ENCODE results near the gene PTPRD. TPM values are rescaled to one million over a fixed set of nuclear protein-coding genes. Genes with fewer than 3 reads are reported as not detected.

PTPRD gene
- total and polyA plus RNA-seq, 9 of the 15 experiments (the other 6 are each of a cell fraction or from before 2014, with no cell fraction given): 0.11 TPM; not detected in 8

GRCh38 chr9:9557804-9558334 is 1054.9 kb downstream of the PTPRD start:
- Histone ChIP-seq H3K36me3 (ENCODE audit: control insufficient read depth, insufficient read depth, low read length) (no peaks in the 10 kb centered on the region), H2AFZ (ENCODE audit: low read depth, low read length) (no peak overlapping the region), H3K9me1 (ENCODE audit: control insufficient read depth, insufficient read depth, low read length) (no peaks in the 10 kb centered on the region), H3K27me3 (ENCODE audit: control insufficient read depth in 2 of 2, insufficient read depth in 2 of 2, low read length in 2 of 2) (no peaks in the 10 kb centered on the region), H3K4me3 (no peak overlapping the region), H4K20me1 (replicated peaks; ENCODE audit: control insufficient read depth, insufficient read depth, low read length) (no peaks in the 10 kb centered on the region), H3K9ac (ENCODE audit: insufficient read depth in 1 of 2, low read depth in 2 of 2, low read length in 2 of 2) (no peak overlapping the region), H3K4me1 (replicated peaks in 1 of 2; ENCODE audit: control insufficient read depth in 2 of 2, insufficient read depth in 2 of 2, low read length in 2 of 2) (no peaks in the 10 kb centered on the region), H3K9me3 (replicated peaks; ENCODE audit: control insufficient read depth, insufficient read depth, low read depth, low read length) (no peaks in the 10 kb centered on the region), H3K79me2 (ENCODE audit: control insufficient read depth, insufficient read depth, low read length) (no peaks in the 10 kb centered on the region), H3K4me2 (ENCODE audit: insufficient read depth, low read length) (no peak overlapping the region), H3K27ac (ENCODE audit: extremely low read depth, low read depth, low read length) (no peak overlapping the region)
- in situ Hi-C loops (cut with MboI) (no loop called here), intact Hi-C loops (cut with micrococcal nuclease) (no loop called here)
- DNase-seq (ENCODE audit: extremely low read depth in 1 of 4, low spot score in 3 of 4) (no peak), FAIRE-seq (no peak), ATAC-seq (no peak)
- POLR2A ChIA-PET: no interaction called here
- CTCF ChIA-PET (ENCODE audit: low intra/inter-chr PET ratio): interaction anchor here (0.5 kb wide), 1 partner anchor 978 kb away, joined by 3 read pairs; no protein-coding TSS in a partner anchor
- 0% methylated on average over 3 of the region's 5 CpGs for WGBS (ENCODE audit: insufficient coverage, low coverage, missing lambda C conversion rate)
- no peak for TF ChIP-seq SP2 (IDR thresholded peaks at IDR 0.05; ENCODE audit: extremely low read depth, low read depth, low read length, poor library complexity, severe bottlenecking)
- peak; percentile 10; the same call in 1 of the 2 replicates for TF ChIP-seq NFIC (IDR thresholded peaks at IDR 0.05)
- no TSS peak for BruUV-seq (replicated peaks)

DNA sequence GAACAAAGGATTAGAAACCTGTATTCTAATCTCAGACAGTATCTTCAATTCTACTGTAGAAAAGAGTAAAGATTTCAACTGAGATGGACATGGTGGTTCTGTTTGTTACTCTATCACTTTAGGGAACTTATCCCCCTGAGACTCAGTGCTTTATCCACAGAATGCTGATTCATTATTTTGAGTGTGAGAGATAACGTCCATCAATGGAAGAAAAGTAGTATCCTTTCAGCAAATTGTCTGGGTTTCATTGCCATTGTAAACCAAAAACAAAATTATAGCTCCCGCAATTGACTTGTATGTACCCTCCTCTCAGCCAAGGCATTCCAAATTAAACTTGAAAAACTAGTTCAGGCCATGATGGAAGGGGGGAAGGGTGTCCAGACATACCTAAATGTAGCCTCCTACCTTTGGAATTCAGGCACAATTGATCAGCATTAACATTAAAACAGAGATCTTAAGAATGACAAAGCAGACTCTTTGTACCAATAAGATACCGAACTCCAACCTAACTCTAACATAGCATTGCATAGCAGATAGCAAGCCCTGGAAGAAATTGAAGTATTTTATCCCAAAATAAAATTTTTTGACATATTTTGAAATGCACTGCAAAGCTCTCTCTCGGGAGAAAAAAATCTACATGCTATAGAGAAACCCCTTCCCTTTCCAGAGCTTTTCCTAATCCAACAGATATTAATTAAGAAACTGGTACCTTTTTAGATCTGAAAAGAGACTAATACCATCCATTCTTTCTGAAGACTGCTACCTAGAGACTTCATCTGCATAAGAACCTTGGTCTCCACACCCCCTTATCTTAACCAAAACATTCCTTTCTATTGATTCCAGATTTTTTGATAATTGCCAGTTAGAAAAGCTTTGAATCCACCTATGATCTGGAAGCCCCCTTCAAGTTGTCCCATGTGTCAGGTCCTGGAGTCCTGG is 1055.7 kb downstream of the PTPRD start:
- FAIRE-seq (no peak), ATAC-seq (no peak), DNase-seq (ENCODE audit: extremely low read depth in 1 of 4, low spot score in 3 of 4) (no peak)
- Histone ChIP-seq H4K20me1 (replicated peaks; ENCODE audit: control insufficient read depth, insufficient read depth, low read length) (no peaks in the 10 kb centered on the region), H3K9ac (ENCODE audit: insufficient read depth in 1 of 2, low read depth in 2 of 2, low read length in 2 of 2) (no peak overlapping the region), H3K27me3 (ENCODE audit: control insufficient read depth in 2 of 2, insufficient read depth in 2 of 2, low read length in 2 of 2) (no peaks in the 10 kb centered on the region), H2AFZ (ENCODE audit: low read depth, low read length) (no peak overlapping the region), H3K4me2 (ENCODE audit: insufficient read depth, low read length) (no peak overlapping the region), H3K36me3 (ENCODE audit: control insufficient read depth, insufficient read depth, low read length) (no peaks in the 10 kb centered on the region), H3K4me3 (no peak overlapping the region), H3K9me3 (replicated peaks; ENCODE audit: control insufficient read depth, insufficient read depth, low read depth, low read length) (no peaks in the 10 kb centered on the region), H3K27ac (ENCODE audit: extremely low read depth, low read depth, low read length) (no peak overlapping the region), H3K79me2 (ENCODE audit: control insufficient read depth, insufficient read depth, low read length) (no peaks in the 10 kb centered on the region), H3K4me1 (replicated peaks in 1 of 2; ENCODE audit: control insufficient read depth in 2 of 2, insufficient read depth in 2 of 2, low read length in 2 of 2) (no peaks in the 10 kb centered on the region), H3K9me1 (ENCODE audit: control insufficient read depth, insufficient read depth, low read length) (no peaks in the 10 kb centered on the region)
- intact Hi-C loops (cut with micrococcal nuclease): no loop called here
- in situ Hi-C loops (cut with MboI): no loop called here
- POLR2A ChIA-PET: no interaction called here
- TF ChIP-seq CBFA2T2 (conservative IDR thresholded peaks at IDR 0.05) (no peak), ZBTB7A (IDR thresholded peaks at IDR 0.05; ENCODE audit: borderline replicate concordance, control insufficient read depth, low read depth, low read length) (no peak), RBFOX2 (IDR thresholded peaks at IDR 0.05; ENCODE audit: low read depth, low read length) (no peak), DDX20 (tag; IDR thresholded peaks at IDR 0.05; ENCODE audit: low read depth) (no peak), SMARCB1 (IDR thresholded peaks at IDR 0.05; ENCODE audit: insufficient read length, low read depth) (no peak), KDM5B (IDR thresholded peaks at IDR 0.05; ENCODE audit: insufficient replicate concordance, low read depth, low read length) (no peak), HLTF (IDR thresholded peaks at IDR 0.05) (no peak)
- TF ChIP-seq, protein P1, sequence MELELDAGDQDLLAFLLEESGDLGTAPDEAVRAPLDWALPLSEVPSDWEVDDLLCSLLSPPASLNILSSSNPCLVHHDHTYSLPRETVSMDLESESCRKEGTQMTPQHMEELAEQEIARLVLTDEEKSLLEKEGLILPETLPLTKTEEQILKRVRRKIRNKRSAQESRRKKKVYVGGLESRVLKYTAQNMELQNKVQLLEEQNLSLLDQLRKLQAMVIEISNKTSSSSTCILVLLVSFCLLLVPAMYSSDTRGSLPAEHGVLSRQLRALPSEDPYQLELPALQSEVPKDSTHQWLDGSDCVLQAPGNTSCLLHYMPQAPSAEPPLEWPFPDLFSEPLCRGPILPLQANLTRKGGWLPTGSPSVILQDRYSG (tag; conservative IDR thresholded peaks at IDR 0.05; ENCODE audit: low read depth): no peak
- no TSS peak for BruUV-seq (replicated peaks)
- 0% methylated on average over 4 of the region's 4 CpGs for WGBS (ENCODE audit: insufficient coverage, low coverage, missing lambda C conversion rate)
- CTCF ChIA-PET (ENCODE audit: low intra/inter-chr PET ratio): interaction anchor here (0.5 kb wide), 1 partner anchor 977 kb away, joined by 3 read pairs; no protein-coding TSS in a partner anchor
